Activated naive CD4-positive, alpha-beta T cell (primary cell): ENCODE data around the gene TEX13A.

ENCODE experiments used
- DNase-seq, 4 experiments: peaks; one replicate each; lab custom pipeline; 2025; lab: John Stamatoyannopoulos, UW

Gene TEX13A

DNA sequence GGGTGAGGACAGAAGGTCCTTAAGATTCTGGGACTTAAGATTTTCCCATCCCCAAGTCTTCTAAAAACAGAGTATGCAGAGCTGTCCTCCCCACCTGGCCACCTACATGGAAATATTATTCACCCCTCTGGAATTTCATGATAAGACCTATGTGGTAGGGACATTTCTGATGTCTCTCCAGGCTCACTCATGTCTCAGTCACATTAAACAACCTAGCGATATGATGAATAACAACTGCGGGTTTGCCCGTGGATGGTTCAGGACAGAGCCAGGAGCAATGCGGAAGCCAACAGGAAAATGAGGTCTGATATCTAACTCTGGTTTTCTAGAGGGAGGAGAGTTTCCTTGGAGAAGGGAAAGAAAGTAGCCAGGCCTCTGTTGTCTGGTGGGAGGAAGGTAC, 47.4 kb downstream of the TEX13A start:
- no peak for DNase-seq
